GM12878 (cell line): ENCODE measurements around the gene ATP8A1.

Experiments used
- JUNB ChIP-seq: IDR thresholded peaks from 2 replicates; pipeline ENCODE4 v1.6.1; 2016; ENCODE audit warnings: antibody characterized with exemption, mild to moderate bottlenecking
- TCF7 ChIP-seq: IDR thresholded peaks from 2 replicates; pipeline ENCODE4 v1.6.1; 2014; ENCODE audit warnings: antibody characterized with exemption, borderline replicate concordance
- ZNF217 ChIP-seq: fragments of 450-650 bp; IDR thresholded peaks from 2 replicates; pipeline ENCODE4 v1.6.1; 2017; ENCODE audit warnings: antibody characterized with exemption, mild to moderate bottlenecking

DNA sequence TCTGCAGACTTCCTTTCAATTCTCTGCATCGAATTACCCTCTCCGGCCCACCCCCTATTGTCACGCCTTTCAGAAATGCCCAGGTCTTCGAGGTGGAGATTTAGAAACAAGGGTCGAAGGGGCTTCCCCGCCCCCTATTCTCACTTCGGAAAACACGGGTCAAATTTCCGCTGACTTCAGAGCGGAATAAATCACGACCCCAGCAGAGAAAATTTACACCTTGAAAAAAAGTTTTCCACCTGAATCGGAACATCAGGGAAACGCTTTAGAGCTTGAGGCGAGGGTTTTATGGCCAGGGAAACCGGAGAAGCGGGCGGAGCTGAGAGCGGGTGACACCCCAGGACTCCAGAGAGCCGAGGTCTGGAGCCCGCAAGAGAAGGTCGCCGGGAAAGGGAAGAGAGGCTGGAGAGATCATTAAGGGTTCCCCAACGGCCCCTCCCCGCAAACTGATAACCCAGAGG, 258.0 kb downstream of the ATP8A1 start:
- TF ChIP-seq JUNB (no peak), ZNF217 (no peak), TCF7 (no peak)
